ENCODE measurements around the gene RELB.

- TF ChIP-seq, protein P1, sequence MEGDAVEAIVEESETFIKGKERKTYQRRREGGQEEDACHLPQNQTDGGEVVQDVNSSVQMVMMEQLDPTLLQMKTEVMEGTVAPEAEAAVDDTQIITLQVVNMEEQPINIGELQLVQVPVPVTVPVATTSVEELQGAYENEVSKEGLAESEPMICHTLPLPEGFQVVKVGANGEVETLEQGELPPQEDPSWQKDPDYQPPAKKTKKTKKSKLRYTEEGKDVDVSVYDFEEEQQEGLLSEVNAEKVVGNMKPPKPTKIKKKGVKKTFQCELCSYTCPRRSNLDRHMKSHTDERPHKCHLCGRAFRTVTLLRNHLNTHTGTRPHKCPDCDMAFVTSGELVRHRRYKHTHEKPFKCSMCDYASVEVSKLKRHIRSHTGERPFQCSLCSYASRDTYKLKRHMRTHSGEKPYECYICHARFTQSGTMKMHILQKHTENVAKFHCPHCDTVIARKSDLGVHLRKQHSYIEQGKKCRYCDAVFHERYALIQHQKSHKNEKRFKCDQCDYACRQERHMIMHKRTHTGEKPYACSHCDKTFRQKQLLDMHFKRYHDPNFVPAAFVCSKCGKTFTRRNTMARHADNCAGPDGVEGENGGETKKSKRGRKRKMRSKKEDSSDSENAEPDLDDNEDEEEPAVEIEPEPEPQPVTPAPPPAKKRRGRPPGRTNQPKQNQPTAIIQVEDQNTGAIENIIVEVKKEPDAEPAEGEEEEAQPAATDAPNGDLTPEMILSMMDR (IDR thresholded peaks at IDR 0.05): no peak
- no peak for TF ChIP-seq POLR2AphosphoS5 (IDR thresholded peaks at IDR 0.05; ENCODE audit: insufficient read depth in 1 of 2, low read depth in 1 of 2)
These were observed 9.0 kb downstream of the RELB start for GRCh38 chr19:45010306-45010705.

Data from vagina (tissue), 2 donors.